Prostate gland (tissue), 2 donors: ENCODE data around the gene PLTP. TPM values are rescaled to one million over a fixed set of nuclear protein-coding genes. Genes with fewer than 3 reads are reported as not detected.

Source experiments
- DNase-seq: peaks from one replicate; pipeline ENCODE4 v3.0.0-alpha.2; 2019; ENCODE audit warnings: low spot score
- H3K27ac ChIP-seq, 2 donors: fragments of 200-600 bp; sonication (generic); 2 replicates each; pipeline ENCODE4 v1.5.1; 2017 to 2019
- H3K27me3 ChIP-seq: fragments of 200-600 bp; sonication (generic); replicated peaks from 2 replicates; pipeline ENCODE4 v1.5.1; 2019; ENCODE audit not compliant: insufficient read depth
- H3K36me3 ChIP-seq, 2 donors: fragments of 200-600 bp; sonication (generic); 1 replicate in 1 of 2; 2 replicates in 1 of 2; pipeline versions ENCODE4 v1.5.1 to v1.8.1; 2017 to 2019
- H3K4me1 ChIP-seq: fragments of 200-600 bp; sonication (generic); replicated peaks from 2 replicates; pipeline ENCODE4 v1.5.1; 2019
- H3K4me3 ChIP-seq, 2 donors: fragments of 200-600 bp; sonication (generic); 2 replicates each; pipeline ENCODE4 v1.5.1; 2017 to 2019
- H3K9me3 ChIP-seq: fragments of 200-600 bp; sonication (generic); 2 replicates; pipeline ENCODE4 v1.5.1; 2017
- POLR2A ChIP-seq: fragments of 450-650 bp; IDR thresholded peaks from one replicate; pipeline ENCODE4 v1.6.1; 2016; ENCODE audit warnings: antibody characterized with exemption, mild to moderate bottlenecking
- POLR2AphosphoS5 ChIP-seq: sonication (generic); formaldehyde crosslinking; IDR thresholded peaks from one replicate; pipeline ENCODE4 v1.6.1; 2017; ENCODE audit warnings: antibody characterized with exemption
- WGBS: methylation state at CpG from one replicate; pipeline ENCODE4 v1.1.5; 2018; 5-methylcytosine and 5-hydroxymethylcytosine counted together
- intact Hi-C: fragments of 100-400 bp; cut with DNase I; formaldehyde crosslinking; loops from one replicate; pipeline ENCODE4 v1.14.2; 2022
- total RNA-seq, 2 donors: library from RNA; depleted of rRNA; stranded (reverse); fragments of >200 nt; gene quantifications; one replicate each; pipeline ENCODE4 v1.1.0, GENCODE V29; 2016
- TF ChIP-seq, protein P1 (sequence below), 4 experiments: fragments of 200-600 bp in 2 of 4; fragments of 450-650 bp in 2 of 4; sonication (generic) in 2 of 4; IDR thresholded peaks; 1 replicate in 3 of 4; 2 replicates in 1 of 4; pipeline ENCODE4 v1.5.1; 2016 to 2019; ENCODE audit warnings: antibody characterized with exemption in 4 of 4, mild to moderate bottlenecking in 2 of 4, moderate library complexity in 2 of 4

Gene PLTP
- total RNA-seq, 2 donors from 2014 or later, result 29.4 to 101 TPM

DNA sequence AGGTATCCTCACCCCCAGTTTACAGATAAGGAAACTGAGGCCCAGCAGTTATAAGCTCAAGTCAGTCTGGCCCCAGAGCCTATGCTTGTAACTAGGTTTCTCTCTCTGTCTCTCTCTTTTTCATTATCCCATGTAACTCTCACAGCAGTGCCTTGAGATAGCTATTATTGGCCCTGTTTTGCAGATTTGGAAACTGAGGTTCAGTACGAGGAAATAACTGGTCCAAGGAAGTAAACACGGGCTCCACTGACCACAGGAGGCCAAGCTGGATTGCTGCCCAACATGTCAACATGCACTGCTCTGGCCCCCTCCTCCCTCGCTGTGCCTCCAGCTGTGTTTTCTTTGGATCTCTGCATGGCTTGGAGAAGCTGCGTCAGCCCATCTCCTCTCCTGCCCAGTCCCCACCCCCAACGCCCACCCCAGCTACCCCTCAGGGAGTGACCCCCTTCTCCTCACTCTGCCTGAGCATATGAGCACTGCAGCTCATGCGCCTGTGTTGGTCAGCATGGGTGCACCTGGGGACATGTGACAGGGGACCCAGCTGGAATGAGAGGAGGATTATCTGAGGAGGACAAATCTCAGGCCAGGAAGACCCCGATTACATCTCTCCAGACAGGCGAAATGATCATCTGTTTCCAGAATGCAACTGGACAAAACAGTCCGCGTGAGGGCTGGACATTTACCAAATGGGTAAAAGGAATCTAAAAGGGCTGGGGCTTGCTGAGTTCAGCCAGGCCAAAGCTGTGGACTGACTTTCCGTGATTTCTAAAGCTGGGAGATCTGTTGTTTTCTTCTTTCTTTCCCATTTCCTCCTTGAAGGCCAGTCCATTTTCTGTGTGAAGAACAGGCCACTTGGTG is 7.8 kb upstream of the PLTP start:
- peak overlapping the region; percentile 3 to 4 for H3K27ac ChIP-seq
- TF ChIP-seq POLR2A (no peak), POLR2AphosphoS5 (no peak)
- TF ChIP-seq, protein P1, sequence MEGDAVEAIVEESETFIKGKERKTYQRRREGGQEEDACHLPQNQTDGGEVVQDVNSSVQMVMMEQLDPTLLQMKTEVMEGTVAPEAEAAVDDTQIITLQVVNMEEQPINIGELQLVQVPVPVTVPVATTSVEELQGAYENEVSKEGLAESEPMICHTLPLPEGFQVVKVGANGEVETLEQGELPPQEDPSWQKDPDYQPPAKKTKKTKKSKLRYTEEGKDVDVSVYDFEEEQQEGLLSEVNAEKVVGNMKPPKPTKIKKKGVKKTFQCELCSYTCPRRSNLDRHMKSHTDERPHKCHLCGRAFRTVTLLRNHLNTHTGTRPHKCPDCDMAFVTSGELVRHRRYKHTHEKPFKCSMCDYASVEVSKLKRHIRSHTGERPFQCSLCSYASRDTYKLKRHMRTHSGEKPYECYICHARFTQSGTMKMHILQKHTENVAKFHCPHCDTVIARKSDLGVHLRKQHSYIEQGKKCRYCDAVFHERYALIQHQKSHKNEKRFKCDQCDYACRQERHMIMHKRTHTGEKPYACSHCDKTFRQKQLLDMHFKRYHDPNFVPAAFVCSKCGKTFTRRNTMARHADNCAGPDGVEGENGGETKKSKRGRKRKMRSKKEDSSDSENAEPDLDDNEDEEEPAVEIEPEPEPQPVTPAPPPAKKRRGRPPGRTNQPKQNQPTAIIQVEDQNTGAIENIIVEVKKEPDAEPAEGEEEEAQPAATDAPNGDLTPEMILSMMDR (IDR thresholded peaks at IDR 0.05), result no peak
- WGBS, result 43% methylated on average over 11 of the region's 11 CpGs
- intact Hi-C loops, result no loop called here
- H3K27me3 ChIP-seq, result no peaks in the 10 kb centered on the region
- no peak overlapping the region for H3K4me3 ChIP-seq
- no peaks in the 10 kb centered on the region for H3K9me3 ChIP-seq
- no peaks in the 10 kb centered on the region for H3K36me3 ChIP-seq
- H3K4me1 ChIP-seq, result no peaks in the 10 kb centered on the region
- DNase-seq, result no peak

DNA sequence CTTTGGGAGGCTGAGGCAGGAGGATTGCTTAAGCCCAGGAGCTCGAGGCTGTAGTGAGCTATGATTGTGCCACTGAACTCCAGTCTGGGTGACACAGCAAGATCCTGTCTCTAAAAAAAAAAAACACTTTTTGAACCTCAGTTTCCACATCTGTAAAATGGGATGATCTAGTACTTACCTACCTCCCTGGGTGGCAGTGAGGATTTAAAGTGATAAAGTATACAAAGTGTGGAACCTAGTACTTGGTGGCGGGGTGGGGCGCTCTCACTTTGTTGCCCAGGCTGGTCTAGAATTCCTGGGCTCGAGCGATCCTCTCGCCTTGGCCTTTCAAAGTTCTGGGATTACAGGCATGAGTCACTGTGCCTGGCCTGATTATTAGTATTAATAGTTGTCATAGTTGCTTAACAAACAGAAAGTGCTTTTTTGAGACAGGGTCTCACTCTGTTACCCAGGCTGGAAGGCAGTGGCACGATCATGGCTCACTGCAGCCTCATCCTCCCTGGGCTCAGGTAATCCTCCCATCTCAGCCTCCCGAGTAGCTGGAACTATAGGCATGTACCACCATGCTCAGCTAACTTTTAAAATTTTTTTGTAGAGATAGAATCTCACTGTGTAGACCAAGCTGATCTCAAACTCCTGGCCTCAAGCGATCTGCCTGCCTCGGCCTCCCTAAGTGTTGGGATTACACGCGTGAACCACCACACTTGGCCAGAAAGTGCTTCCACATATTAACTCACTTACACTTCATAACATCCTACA is 7.0 kb upstream of the PLTP start:
- Histone ChIP-seq H3K4me1 (no peaks in the 10 kb centered on the region), H3K27me3 (no peaks in the 10 kb centered on the region), H3K4me3 (no peak overlapping the region), H3K36me3 (no peaks in the 10 kb centered on the region), H3K27ac (peak overlapping the region; percentile 7 to 45), H3K9me3 (no peaks in the 10 kb centered on the region)
- TF ChIP-seq, protein P1 (IDR thresholded peaks at IDR 0.05), result no peak
- TF ChIP-seq POLR2AphosphoS5 (no peak), POLR2A (no peak)
- intact Hi-C loops, result no loop called here
- 77% methylated on average over 12 of the region's 12 CpGs for WGBS
- DNase-seq, result no peak

DNA sequence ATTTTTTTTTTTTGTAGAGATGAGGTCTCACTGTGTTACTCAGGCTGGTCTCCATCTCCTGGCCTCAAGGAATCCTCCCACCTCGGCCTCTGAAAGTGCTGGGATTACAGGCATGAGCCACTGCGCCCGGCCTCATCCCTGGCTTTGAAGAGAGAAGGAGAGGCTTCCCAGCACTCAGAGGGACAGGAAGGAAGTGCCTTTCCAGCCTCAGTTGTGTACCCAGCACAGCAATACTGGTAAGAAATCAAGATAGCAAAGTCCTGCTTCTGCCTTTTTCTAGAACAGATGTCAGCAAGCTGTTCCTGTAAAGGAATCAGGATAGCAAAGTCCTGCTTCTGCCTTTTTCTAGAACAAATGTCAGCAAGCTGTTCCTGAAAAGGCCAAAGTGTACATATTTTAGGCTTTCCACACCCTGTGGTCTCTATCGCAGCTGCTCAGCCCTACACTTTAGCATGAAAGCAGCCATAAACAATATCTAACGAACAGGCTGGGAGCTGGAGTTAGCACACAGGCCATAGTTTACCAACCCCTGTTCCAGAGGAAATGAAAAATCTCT is 6.3 kb upstream of the PLTP start:
- DNase-seq, result no peak
- TF ChIP-seq, protein P1 (IDR thresholded peaks at IDR 0.05), result no peak
- TF ChIP-seq POLR2A (no peak), POLR2AphosphoS5 (no peak)
- Histone ChIP-seq H3K27ac (peak overlapping the region; percentile 7 to 45), H3K36me3 (no peaks in the 10 kb centered on the region), H3K4me3 (no peak overlapping the region), H3K27me3 (no peaks in the 10 kb centered on the region), H3K9me3 (no peaks in the 10 kb centered on the region), H3K4me1 (no peaks in the 10 kb centered on the region)
- 80% methylated on average over 5 of the region's 5 CpGs for WGBS
- intact Hi-C loops, result no loop called here

DNA sequence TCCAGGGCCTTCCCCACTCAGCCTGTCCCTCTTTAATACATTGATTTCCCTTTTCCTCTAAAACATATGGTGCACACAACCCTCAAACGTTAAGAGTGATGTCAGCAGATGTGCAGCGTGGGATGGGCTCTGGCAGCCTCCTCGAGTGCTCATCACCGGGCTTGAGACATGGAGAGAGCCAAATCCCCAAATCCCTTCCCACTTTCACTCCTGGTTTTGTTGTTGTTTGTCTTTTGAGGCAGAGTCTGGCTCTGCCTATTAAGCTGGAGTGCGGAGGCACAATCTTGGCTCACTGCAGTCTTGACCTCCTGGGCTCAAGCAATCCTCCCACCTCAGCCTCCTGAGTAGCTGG is 5.8 kb upstream of the PLTP start:
- Histone ChIP-seq H3K4me1 (no peaks in the 10 kb centered on the region), H3K9me3 (no peaks in the 10 kb centered on the region), H3K27me3 (no peaks in the 10 kb centered on the region), H3K4me3 (no peak overlapping the region), H3K36me3 (no peaks in the 10 kb centered on the region), H3K27ac (peak overlapping the region; percentile 7 to 45)
- 50% methylated on average over 5 of the region's 5 CpGs for WGBS
- intact Hi-C loops, result no loop called here
- no peak for TF ChIP-seq POLR2A
- TF ChIP-seq POLR2AphosphoS5, result no peak
- TF ChIP-seq, protein P1 (IDR thresholded peaks at IDR 0.05), result no peak
- no peak for DNase-seq
